Stimulated activated CD8-positive, alpha-beta memory T cell treated with anti-CD3 and anti-CD28 coated beads, Interleukin-7, amount 100 ng/mL, for 48 hours (primary cell): Measurements from ENCODE around the gene TNK1.
A peak's percentile ranks its signal among the peaks of the same experiment; 100 is the strongest.

Experiments used
- DNase-seq, 2 donors: peaks; one replicate each; pipeline ENCODE4 v3.0.0-alpha.2; 2020; ENCODE audit warnings: low read depth in 1 of 2; ENCODE audit errors: extremely low read depth in 1 of 2

Gene TNK1

GRCh38 chr17:7388856-7389255, 8.0 kb downstream of the TNK1 start:
- DNase-seq, result no peak

DNA sequence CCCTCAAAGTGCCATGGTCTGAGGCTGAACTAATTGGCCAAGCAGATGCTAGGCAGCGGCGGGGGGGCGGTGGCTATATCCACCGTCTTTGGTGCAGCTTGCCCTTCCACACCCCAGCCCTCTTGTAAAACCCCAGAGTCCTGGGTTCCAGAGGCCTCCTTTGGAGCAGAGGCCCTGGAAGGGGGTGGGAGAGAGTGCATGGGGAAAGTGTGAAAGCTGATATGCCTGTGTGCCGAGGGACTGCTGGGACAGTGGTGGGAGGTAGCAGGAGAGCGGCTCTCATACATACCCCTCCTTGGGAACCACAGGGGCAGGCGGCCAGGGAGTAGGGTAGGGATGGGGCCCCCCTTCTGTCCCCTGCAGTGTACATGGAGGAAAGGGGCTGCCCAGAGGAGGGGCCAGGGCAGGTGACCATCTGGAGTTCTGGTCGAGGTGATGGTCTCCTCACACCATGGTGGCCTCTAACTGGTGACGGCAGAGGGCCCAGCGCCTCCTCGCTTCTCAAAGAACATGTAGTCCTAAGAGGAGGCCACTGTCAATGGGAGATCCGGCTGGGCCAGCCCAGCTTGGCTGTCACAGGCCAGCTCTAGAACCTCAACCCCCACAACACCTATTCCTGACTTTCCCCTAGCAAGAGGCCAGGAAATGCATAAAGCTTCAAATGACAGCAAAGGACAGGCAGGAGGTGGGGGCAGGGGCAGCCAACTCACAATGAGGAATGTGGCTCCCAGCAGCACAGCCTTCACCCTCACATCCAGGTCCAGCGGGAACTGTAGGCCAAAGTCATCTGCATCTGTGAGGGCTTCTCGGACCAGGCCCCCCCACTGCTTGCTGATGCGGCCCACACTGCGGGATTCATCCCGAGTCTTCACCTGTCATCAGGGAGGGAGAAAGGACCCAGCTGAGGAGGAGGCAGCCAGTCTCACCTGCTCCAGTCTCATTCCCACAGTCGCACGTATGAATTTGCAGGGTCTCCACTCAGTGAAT, 9.3 kb downstream of the TNK1 start:
- DNase-seq, result no peak

DNA sequence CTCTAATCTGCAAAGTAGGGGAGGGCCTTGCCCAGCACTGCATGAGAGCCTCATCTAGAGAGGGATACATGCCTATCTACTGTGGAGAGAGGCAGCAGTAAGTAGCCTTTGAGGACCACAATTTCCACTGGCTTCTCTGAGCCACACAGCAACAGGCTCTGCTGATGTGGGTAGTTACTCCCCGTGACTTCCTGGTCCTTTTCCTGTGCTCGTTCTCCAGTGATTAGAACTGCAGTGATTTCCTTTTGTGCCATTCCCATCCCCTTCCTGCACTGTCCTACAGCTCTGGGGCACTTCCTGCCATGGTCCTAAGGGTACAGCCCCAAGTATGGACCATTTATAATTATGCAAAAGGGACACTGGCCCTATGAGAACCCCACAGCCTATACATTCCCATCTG, 10.4 kb downstream of the TNK1 start:
- DNase-seq, result no peak

GRCh38 chr17:7392696-7393612, 12.1 kb downstream of the TNK1 start:
- DNase-seq, result no peak

DNA sequence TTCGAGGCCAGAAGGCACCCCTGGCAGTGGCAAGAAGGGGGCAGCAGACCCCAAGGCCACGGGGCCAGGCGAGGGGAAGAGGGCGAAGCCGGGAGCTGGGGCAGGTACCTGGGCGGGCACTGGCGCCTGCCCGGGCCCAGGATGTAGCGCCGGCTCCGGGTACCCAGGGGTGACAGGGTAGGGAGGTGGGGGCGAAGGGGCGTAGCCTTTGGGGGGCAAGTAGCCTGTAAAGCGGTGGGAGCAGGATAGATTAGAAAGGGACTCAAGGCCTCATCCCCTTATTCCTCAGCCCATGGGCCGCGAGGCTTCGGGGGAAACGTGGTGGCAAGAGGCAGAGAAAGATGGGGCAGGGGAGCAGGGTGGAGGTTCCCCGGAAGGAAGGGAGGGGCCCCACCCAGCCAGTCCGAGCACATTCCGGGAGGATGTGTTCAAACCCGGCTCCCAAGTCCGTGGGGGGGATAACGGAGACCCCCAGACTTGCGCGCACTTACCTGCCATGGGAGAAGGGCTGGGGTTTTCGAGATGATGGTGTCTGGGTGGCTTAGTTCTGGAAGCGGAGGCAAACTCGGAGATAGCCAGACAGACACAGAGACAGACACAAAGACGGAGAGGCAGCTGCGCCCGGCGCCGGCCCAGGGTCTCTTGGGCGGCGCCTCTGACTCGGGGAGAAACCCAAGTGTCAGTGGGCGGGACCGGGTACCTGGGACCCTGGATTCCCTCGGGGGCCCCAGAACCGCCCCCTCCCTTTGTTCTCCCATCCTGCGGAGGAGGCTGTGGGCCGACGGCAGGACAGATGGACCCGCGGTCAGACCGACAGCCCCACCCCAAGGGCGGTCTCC, 12.9 kb downstream of the TNK1 start:
- DNase-seq, result peak in 1 of 2 donors; percentile 42

GRCh38 chr17:7394452-7395191, 13.7 kb downstream of the TNK1 start, which contains the start of gene PLSCR3:
PLSCR3 (minus strand) TSS chr17:7394525; CDS start chr17:7394110, 415 bp downstream.
- DNase-seq, result peak; percentile 72 to 81

DNA sequence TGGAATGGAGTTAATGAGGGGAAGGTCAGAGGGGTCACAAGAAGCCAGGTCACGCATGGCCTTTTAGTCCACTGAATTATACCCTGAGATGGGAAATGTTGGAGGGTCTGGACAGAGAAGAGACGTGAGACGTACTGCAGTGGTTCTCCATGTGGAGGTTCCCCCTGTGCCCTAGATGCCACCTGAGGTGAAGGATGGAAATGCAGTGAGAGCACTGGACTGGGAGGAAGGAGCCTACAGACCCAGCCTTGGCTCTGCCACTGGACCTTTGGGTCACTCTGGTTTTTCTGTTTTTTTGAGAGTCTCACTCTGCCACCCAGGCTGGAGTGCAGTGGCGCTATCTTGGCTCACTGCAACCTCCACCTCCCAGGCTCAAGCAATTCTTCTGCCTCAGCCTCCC, 15.3 kb downstream of the TNK1 start:
- DNase-seq, result no peak

GRCh38 chr17:7398612-7399011, 17.7 kb downstream of the TNK1 start:
- DNase-seq, result no peak

DNA sequence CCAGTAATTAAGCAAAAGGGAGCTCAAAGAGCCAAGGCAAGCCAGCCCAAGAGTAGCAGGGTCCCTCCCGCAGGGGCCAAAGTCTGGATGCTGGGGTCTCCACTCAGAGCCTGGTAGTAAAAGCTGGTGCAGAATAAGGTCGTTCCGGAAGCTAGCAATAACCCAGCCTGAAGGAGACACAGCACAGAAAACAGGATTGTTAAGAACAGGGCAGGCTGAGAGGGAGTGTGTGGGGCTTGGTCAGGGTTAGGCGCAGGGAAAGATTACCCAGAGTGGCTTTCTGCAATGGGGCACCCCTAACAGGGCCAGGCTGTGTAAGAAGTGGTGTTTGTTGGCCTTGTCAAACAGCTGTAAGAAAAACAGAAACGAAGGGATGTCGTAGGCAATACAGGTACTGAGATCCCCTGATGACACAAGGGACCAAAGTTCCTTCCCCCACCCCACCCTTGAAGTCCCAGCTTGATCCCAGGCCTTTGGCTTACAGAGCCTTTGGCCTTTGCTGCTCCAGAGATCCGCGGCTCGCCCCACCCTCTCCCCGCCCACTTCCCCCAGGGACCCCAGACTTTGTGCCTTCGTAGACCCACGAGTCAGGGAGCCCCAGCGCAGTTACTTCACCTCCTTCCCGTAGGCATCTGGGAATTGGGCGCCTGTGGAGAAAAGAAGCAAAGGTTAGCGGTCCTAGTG, 22.3 kb downstream of the TNK1 start:
- DNase-seq, result no peak

DNA sequence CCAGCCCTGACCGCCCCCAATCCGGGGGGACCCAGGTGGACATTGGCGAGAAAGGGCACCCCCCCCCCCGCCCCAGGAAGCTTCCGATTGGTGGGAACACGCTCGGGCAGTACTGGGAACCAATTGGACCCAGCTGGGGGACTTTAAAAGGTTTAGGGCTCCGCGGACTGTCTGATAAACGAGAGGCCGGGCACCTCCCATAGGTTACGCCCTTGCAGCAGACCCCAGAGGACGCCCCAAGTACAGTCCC, 22.8 kb downstream of the TNK1 start:
- DNase-seq, result peak in 1 of 2 donors; percentile 15

GRCh38 chr17:7403977-7404736, 23.3 kb downstream of the TNK1 start, which contains the start of gene TMEM256:
TMEM256 (minus strand) TSS chr17:7404097; CDS start chr17:7404084, 13 bp downstream.
- DNase-seq, result peak; percentile 88 to 97

DNA sequence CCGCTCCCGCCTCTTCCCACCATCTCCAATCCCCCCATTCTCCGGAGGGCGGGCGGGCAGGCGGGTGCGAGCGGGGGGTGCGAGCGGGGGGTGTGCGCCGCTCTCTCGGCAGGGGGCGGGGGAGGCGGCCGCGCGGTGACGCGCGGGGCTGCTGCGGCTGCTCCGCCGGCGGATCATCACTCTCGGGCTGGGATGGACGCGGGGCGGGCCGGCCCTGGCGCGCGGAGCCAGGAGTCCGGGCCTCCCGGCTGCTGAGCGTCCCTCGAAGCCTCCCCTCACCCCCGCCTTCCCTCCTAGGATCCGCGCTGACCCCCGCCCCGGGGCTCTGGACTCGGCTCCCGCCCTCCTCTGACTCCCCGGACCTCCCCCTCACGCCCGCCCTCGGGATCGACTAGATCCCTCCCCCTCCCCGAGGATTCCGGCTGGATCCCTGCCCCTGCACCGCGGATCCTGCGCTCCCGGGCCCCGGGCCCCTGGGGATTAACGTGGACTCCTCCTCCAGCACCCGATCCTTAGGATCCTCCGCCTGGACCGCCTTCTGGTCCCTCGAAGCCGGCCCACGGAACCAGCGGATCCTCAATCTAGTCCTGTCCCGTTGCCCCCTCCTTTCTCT, 24.0 kb downstream of the TNK1 start:
- DNase-seq, result peak; percentile 26 to 41

GRCh38 chr17:7405350-7406234, 24.7 kb downstream of the TNK1 start:
- no peak for DNase-seq

DNA sequence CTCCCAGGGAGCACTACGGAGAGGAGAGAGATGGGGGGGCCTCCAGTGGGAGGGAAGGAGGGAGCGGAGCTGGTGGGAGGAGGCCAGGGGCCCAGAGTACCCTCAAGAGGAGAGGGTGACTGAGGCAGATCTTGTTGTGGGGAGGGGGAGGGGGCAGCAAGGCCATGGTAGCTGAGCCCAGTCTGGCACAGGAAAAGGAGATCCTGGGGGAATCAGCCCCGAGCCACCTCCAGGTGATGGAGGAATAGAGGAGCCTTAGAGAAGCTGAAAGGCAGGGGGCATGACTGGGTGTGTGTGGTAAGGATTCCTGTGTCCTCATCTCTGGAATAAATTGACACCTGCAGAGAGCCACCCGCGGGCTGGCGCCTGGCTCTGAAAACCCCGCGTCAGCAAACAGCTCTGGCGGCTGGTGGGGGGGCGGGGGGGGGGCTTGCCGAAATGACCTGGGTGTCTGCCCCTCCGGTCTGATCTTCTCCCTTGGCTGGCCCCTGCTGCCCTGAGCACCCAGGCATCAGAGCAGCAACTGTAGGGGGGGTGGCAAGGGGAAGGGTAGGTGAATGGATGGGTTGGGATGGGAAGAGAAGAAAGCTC, 25.4 kb downstream of the TNK1 start:
- DNase-seq, result no peak

- no peak for DNase-seq
Measured at GRCh38 chr17:7407082-7407481, 26.2 kb downstream of the TNK1 start.

DNA sequence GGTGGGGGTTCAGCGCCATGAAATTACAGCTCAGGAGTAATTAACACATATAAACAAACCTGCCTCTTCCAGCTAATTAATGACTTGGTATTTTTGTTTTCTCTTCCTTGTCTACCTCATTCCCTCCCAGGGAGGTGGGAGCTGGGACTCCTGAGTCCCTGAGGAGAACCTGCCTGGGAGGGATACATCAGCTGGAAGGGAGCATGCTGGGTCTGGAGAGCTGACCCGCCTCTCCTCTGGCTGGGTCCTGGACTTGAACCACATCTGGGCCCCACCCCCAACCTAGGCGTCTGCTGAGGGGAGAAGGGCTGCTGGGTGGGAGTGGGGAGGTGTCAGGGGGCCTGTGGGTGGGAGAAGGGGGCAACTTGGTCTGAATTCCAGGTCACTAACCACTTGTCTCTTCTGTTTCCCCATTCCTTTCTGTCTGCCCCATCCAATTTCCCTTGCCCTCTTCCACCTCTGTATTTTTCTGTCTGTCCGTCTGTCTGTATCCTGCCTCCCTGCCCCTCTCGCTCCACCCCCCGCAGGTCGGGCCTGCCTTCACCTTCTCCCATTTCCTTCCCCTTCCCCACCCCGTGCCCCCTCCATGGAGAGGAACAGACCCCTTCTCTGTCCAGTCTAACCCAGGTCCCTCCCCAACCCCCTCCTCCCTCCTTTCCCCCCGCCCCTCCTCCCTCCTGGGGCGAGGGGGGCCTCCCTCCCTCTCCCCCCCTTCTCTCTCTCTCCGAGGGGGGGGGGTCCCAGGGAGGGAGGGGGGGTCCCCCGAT, 26.8 kb downstream of the TNK1 start, which contains the start of gene NLGN2:
NLGN2 (plus strand) TSS at position 361 of the 767 bp plus-strand sequence. CDS start 411 bp downstream, outside the sequence.
- DNase-seq, result no peak
